Central memory CD8-positive, alpha-beta T cell (primary cell): ENCODE measurements around the gene PARVB.

ENCODE experiments used
- ATAC-seq: fragments of 150-1000 bp; cut with Tn5 transposase; replicated peaks from 2 replicates; pipeline ENCODE4 v1.10.0; 2022; ENCODE audit warnings: mild to moderate bottlenecking, moderate FRiP score, moderate number of reproducible peaks; ENCODE audit not compliant: poor library complexity, severe bottlenecking; ENCODE audit errors: extremely low read depth
- DNase-seq, 2 donors: peaks; one replicate each; pipeline ENCODE4 v3.0.0; 2021; ENCODE audit warnings: low spot score in 2 of 2
- H3K27ac Mint-ChIP-seq: one replicate; pipeline ENCODE4 v1.8.0; 2022; ENCODE audit warnings: low read depth, mild to moderate bottlenecking, moderate library complexity, mixed read lengths
- H3K27me3 Mint-ChIP-seq: one replicate; pipeline ENCODE4 v1.8.0; 2022; ENCODE audit warnings: mixed read lengths
- H3K36me3 Mint-ChIP-seq: one replicate; pipeline ENCODE4 v1.8.0; 2022; ENCODE audit warnings: mild to moderate bottlenecking, moderate library complexity, mixed read lengths; ENCODE audit not compliant: insufficient read depth
- H3K4me1 Mint-ChIP-seq: one replicate; pipeline ENCODE4 v1.8.0; 2022; ENCODE audit warnings: mixed read lengths
- H3K4me3 Mint-ChIP-seq: one replicate; pipeline ENCODE4 v1.8.0; 2022; ENCODE audit warnings: mild to moderate bottlenecking, moderate library complexity, mixed read lengths
- H3K9me3 Mint-ChIP-seq: one replicate; pipeline ENCODE4 v1.8.0; 2022; ENCODE audit warnings: mixed read lengths

Gene PARVB

GRCh38 chr22:44020981-44021380 is 3.1 kb upstream of the PARVB start:
- no peak for DNase-seq
- ATAC-seq: no peak
- H3K9me3 Mint-ChIP-seq: no peaks in the 10 kb centered on the region
- peak overlapping the region; percentile 36 for H3K4me3 Mint-ChIP-seq
- H3K27ac Mint-ChIP-seq: no peak overlapping the region
- H3K36me3 Mint-ChIP-seq: no peaks in the 10 kb centered on the region
- no peaks in the 10 kb centered on the region for H3K27me3 Mint-ChIP-seq
- peaks cover 19% of the 10 kb centered on the region for H3K4me1 Mint-ChIP-seq

DNA sequence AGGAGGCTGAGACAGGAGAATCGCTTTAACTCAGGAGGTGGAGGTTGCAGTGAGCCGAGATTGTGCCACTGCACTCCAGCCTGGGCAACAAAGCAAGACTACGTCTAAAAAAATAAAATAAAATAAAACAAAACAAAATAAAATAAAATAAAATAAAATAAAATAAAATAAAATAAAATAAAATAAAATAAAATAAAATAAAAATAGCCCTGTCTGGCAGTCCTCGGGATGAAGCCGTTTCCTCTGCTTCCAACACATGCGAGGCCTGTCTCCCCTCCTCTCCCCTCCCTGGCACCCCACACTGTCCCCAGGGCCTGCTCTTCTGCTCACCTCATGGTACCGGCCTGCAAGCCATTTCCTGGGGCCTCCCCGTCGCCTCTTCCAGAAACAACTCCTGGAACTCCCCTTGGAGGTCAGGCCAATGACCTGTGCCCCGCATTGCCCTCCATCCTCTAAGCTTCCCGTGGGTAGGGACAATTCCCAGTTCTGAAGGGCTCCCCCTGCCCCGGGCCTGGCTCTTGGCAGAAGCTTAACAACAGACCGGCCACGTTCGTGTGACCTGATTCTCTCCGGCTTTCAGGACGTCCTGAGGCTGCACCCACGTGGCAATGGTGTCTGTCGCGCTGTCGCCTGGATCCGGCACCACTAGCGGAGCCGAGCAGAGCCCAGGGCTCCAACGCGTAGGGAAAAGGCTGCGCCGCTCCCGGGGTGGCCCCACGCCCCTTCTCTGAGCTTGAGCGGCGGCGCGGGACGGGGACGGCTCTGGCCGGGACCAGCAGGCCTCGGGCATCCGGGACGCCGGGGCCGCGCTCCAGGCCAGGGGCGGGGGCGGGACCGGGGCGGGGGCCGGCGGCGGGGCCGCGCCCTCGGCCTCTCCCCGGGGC is 456 bp upstream of the PARVB start:
- Mint-ChIP-seq H3K4me3 (peak overlapping the region; percentile 79), H3K27me3 (no peaks in the 10 kb centered on the region), H3K36me3 (peaks cover 4% of the 10 kb centered on the region), H3K27ac (peak overlapping the region; percentile 41), H3K9me3 (no peaks in the 10 kb centered on the region), H3K4me1 (peaks cover 43% of the 10 kb centered on the region)
- ATAC-seq (no peak), DNase-seq (no peak)

DNA sequence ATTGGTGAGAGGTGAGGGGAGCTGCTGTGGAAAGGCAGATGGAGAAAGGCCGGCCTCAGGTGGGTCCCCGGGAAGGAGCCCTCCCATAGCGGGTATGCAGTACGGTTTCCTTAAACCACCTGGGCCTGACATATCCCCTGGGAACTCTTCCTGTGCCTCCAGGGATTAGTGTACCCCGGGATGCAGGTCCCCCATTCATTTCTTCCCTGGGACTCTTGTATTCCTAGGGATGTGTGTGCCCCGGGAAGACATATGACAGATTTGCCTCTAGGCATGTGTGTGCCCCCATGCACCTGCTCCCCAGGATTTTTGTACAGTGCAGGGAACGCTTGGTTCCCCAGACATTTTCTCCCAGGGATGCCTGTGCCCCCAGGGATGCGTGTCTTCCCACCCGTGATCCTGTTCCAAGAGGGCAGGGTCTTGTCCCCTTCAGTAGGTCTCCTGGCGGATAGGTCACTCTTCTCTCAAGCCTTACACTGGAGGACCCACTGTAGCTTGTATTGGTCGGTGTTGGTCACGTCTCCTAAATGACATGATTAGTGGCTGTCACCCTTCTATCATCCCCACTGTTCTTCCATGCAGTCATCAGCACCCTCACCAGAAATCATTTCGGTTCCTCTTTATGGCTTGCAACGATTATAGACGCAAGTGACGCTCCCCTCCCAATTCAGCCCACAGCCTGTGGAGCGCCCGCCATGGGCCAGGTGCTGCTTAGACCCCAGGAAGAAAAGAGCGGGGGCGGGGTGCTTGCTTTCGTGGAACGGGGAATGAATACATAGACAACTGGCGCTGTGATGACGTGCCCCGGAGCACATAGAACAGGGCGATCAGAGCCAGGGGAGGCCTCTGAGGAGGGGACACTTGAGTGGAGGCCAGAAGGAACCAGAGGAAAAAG is 1.3 kb downstream of the PARVB start:
- Mint-ChIP-seq H3K27me3 (no peaks in the 10 kb centered on the region), H3K4me3 (peak overlapping the region; percentile 74), H3K27ac (peak overlapping the region; percentile 96), H3K36me3 (peaks cover 4% of the 10 kb centered on the region), H3K9me3 (no peaks in the 10 kb centered on the region), H3K4me1 (peaks cover 43% of the 10 kb centered on the region)
- DNase-seq (no peak), ATAC-seq (no peak)

GRCh38 chr22:44026066-44026629 is 2.0 kb downstream of the PARVB start:
- ATAC-seq (no peak), DNase-seq (no peak)
- H3K4me3 Mint-ChIP-seq: peak overlapping the region; percentile 74
- peak overlapping the region; percentile 96 for H3K27ac Mint-ChIP-seq
- H3K4me1 Mint-ChIP-seq: peaks cover 43% of the 10 kb centered on the region
- no peaks in the 10 kb centered on the region for H3K9me3 Mint-ChIP-seq
- peaks cover 4% of the 10 kb centered on the region for H3K36me3 Mint-ChIP-seq
- H3K27me3 Mint-ChIP-seq: no peaks in the 10 kb centered on the region

DNA sequence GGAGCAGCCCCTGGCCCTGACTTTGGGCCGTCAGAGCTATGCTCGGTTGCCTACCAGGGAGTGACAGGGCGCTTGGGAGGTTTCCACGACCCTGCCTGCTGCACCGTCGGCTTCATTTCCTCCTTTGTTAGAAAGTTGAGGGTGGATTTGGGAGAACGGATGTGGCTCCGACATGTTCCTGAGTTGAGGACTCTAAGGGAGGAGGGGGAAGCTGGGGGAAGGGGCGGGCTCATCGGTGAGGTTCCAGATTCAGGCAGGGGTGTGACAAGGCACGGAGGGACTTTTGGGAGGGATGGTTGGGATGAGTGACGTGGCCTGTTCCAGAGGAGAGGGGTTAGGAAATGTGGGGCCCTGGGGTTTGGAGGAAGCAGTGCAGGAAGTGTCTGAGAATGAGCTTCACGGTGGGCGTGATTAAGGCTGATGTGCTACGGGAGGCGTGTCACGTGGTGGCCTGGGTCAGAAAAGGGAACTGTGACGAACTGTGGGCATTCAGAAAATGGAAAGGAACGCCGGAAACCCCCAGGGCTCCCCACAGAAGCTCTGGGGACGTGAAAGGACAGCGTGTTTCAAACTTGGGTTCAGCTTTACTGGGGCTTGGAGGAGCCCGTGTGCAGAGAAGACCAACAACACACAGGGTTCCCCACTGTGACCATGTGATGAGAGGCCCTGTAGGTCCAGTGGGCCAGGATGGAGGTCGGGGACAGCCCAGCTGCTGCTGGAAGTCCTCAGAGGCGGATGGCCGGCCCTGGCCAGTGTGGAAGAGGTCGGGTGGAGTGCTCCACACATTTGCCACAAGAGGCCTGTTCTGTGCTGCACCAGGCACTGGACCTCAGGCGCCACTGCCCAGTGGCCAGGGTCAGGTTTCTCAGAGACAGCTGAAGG is 2.8 kb downstream of the PARVB start:
- peak overlapping the region; percentile 74 for H3K4me3 Mint-ChIP-seq
- H3K9me3 Mint-ChIP-seq: no peaks in the 10 kb centered on the region
- ATAC-seq (peak; percentile 86), DNase-seq (peak; percentile 31 to 74)
- peaks cover 50% of the 10 kb centered on the region for H3K4me1 Mint-ChIP-seq
- peaks cover 4% of the 10 kb centered on the region for H3K36me3 Mint-ChIP-seq
- no peaks in the 10 kb centered on the region for H3K27me3 Mint-ChIP-seq
- peak overlapping the region; percentile 96 for H3K27ac Mint-ChIP-seq

DNA sequence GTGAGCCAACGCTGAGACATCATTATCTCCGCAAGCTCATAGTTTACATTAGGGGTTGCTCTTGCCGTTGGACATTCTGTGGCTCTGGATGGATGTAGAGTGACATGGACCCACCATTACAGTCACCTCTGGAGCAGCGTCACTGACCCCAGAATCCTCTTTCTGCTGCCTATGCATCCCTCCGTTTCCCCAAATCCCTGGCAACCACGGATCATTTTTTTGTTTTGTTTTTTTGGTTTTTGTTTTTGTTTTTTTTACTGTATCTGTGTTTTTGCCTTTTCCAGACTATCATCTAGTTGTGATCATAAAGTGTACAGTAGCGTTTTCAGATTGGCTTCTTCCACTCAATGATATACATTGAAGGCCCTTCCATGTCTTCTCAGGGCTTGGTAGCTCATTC is 4.0 kb downstream of the PARVB start:
- no peaks in the 10 kb centered on the region for H3K27me3 Mint-ChIP-seq
- H3K9me3 Mint-ChIP-seq: no peaks in the 10 kb centered on the region
- no peak for DNase-seq
- peaks cover 50% of the 10 kb centered on the region for H3K4me1 Mint-ChIP-seq
- peak overlapping the region; percentile 81 for H3K27ac Mint-ChIP-seq
- ATAC-seq: no peak
- H3K4me3 Mint-ChIP-seq: peak overlapping the region; percentile 37
- peaks cover 4% of the 10 kb centered on the region for H3K36me3 Mint-ChIP-seq

DNA sequence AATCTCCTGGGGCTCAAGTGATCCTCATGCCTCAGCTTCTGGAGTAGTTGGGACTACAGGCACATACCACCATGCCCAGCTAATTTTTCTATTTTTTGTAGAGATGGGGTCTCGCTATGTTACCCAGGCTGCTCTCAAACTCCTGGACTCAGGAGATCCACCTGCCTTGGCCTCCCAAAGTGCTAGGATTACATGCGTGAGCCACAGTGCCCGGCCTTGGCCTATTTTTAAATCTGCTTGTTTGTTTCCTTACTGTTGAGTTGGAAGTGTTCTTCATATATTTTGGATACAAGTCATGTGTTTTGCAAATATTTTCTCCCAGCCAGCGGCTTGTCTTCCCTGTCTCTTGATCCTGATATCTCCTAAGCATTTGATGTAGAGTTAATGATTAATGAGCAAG is 5.0 kb downstream of the PARVB start:
- Mint-ChIP-seq H3K36me3 (peaks cover 4% of the 10 kb centered on the region), H3K4me1 (peaks cover 45% of the 10 kb centered on the region), H3K4me3 (no peak overlapping the region), H3K27ac (no peak overlapping the region), H3K27me3 (no peaks in the 10 kb centered on the region), H3K9me3 (no peaks in the 10 kb centered on the region)
- ATAC-seq (no peak), DNase-seq (no peak)

- ATAC-seq: no peak
- Mint-ChIP-seq H3K27me3 (no peaks in the 10 kb centered on the region), H3K4me3 (no peak overlapping the region), H3K4me1 (peaks cover 40% of the 10 kb centered on the region), H3K36me3 (peaks cover 4% of the 10 kb centered on the region), H3K9me3 (no peaks in the 10 kb centered on the region), H3K27ac (peak overlapping the region; percentile 81)
- no peak for DNase-seq
These were observed 6.1 kb downstream of the PARVB start for GRCh38 chr22:44030051-44030701.

DNA sequence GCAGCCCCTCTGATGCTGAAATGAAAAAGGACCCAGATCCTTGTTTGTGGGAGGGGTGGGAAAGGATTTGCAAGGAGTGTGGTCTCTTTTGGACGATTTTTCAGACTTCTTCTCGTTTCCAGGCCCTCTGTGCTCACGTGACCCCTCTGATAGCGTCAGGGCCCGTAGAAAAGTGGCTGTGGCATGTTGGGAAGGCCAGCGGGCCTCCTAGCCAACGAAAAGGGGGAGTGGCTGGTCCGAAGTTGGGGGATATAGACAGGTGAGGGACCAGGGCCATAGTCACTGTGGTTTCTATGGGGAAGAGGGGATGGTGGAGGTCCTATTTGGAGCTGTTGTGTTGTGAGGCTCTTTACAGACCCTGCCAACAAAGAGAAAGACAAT is 6.6 kb downstream of the PARVB start:
- Mint-ChIP-seq H3K4me3 (peak overlapping the region; percentile 46), H3K36me3 (peaks cover 6% of the 10 kb centered on the region), H3K27me3 (no peaks in the 10 kb centered on the region), H3K27ac (peak overlapping the region; percentile 81), H3K9me3 (no peaks in the 10 kb centered on the region), H3K4me1 (peaks cover 34% of the 10 kb centered on the region)
- DNase-seq (no peak), ATAC-seq (no peak)

DNA sequence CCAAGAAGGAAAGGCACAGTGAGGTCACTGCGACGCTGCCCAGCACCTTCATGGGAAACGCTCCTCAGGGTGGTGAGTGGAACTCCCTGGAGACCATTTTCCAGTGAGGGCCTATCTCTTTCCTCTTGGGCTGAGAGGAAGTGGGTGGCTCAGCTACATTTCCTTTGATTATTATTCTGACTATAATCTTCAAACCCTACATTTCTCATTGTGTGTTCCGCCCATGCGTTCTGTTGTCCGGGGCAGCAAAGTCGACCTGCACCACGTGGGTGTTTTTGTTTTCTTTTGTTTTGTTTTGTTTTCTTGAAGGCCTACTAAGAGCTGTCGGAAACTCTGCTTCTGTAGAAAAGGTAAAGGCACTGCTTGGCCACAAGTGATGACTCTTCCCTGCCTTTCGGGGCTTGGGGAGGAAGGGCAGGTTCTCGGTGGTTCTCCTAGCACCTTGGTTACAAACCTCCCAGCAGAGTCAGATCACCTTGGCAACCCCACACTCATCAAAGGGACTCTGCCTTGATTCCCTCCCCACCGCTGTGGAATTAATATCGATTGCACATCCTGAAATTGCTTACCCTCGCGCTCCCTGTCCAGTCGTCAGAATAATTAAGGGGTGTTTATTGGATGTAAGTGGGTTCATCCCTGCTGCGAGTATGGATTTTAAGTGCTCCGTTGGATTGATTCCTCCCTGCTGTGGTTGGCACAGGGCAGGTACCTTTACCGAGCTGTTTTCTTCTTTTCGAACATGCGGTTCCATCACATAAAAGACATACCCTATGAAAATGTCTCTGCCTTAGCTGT is 7.3 kb downstream of the PARVB start:
- DNase-seq (no peak), ATAC-seq (no peak)
- Mint-ChIP-seq H3K4me1 (peaks cover 28% of the 10 kb centered on the region), H3K27ac (peak overlapping the region; percentile 81), H3K27me3 (no peaks in the 10 kb centered on the region), H3K4me3 (peak overlapping the region; percentile 46), H3K9me3 (no peaks in the 10 kb centered on the region), H3K36me3 (peaks cover 6% of the 10 kb centered on the region)

DNA sequence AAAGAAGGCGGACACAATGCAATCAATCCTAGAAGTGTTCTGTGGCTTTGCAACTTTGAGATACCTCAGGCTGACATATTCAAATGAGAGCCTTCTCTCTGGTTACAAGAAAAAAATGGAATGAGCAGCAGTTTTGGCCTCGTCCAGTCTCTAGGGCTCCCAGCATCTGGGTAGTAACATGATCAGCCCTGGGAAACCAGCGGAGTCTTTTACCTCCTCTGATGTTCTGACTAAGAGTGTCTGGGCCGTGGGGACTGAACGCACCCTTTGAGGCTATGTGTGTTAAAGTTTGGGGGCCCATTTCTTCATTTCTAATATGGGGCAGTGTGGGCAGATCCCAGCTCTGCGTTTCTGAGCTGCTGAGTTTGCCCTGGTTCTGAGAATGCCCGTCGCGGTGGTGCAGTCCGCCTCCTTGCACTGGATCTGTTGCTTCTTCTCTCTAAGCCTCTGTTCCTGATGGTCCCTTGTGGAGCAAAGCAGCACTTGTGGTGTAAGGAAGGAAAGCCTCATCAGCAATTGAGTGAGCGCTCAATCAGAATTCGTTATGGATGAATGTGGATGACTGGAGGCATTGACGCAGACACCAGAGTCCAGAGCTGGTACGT is 8.1 kb downstream of the PARVB start:
- Mint-ChIP-seq H3K4me3 (no peak overlapping the region), H3K27me3 (no peaks in the 10 kb centered on the region)

More for the DNA sequence above, 8.1 kb downstream of the PARVB start:
- DNase-seq (no peak), ATAC-seq (no peak)
- peaks cover 2% of the 10 kb centered on the region for H3K36me3 Mint-ChIP-seq
- peak overlapping the region; percentile 22 for H3K27ac Mint-ChIP-seq
- H3K4me1 Mint-ChIP-seq: peaks cover 19% of the 10 kb centered on the region
- H3K9me3 Mint-ChIP-seq: no peaks in the 10 kb centered on the region
